Muscle of arm (tissue), 12 donors: ENCODE measurements around the gene LRRC42. TPM values are rescaled to one million over a fixed set of nuclear protein-coding genes. Genes with fewer than 3 reads are reported as not detected.

Experiments
- DNase-seq: peaks from one replicate; pipeline ENCODE4 v3.0.0-alpha.2; 2013
- polyA plus RNA-seq, 12 donors: library from polyadenylated mRNA; unstranded; fragments of 120-200 nt; gene quantifications; one replicate each; pipeline ENCODE4 v1.2.1, GENCODE V29; 2013; ENCODE audit not compliant: insufficient read length in 12 of 12

The LRRC42 gene
- polyA plus RNA-seq, 12 donors: 19.6 to 33.3 (median 23.2) TPM; not detected in 1

GRCh38 chr1:53936430-53936829 is 9.7 kb upstream of the LRRC42 start:
- DNase-seq: no peak

- DNase-seq: no peak
Measured at GRCh38 chr1:53938136-53938830, 7.9 kb upstream of the LRRC42 start.

DNA sequence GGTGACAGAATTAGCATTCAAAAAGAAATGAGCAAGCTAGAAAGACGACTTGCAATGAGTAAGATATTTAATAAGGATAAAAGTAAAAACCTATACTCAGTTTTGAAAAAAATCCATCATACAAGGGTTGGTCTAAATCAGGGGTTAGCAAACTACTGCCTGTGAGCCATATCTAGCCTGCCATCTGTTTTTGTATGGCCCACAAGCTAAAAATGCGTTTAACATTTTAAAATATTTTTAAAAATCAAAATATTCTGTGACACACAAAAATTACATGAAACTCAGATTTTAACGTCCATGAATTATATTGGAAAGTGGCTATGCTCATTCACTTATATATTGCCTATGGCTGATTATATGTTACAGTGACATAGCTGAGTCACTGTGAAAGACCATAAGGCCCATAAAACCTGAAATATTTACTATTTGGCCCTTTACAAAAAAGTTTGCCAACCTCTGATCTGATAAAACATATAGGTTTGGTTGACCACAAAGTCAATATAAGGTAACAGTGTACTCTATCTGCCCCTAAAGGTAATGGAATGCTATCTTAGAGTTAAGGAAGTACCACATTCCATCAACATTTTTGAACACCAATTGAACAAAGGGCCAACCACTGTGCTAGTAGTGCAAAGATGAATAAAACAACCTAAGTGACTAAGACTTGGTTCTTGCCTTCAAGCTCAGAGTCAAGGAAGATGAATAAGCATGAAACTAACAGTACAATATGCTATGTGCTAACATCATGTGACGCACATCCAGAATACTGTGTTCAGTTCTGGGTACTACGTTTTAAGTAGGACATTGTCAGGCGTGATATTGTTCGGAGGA is 3.8 kb upstream of the LRRC42 start:
- no peak for DNase-seq

DNA sequence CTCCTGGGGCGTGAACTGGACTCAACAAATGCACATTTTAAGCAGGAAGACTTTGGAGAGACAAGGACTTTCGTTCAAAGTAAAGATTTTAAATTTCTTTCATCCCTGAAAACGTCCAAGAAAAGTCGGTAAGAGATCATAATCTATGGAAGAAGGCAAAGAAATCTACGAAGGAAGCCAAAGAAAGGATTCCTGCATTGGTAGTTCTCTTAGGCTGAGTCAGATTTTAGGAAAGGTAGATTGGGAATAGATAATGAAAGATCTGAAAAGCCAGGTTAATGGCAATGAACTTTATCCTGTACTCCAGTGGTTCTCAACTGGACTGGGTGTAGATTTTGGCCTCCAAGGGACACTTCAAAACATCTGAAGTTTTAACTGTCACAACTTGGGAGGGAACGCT is 3.1 kb upstream of the LRRC42 start:
- DNase-seq: no peak

GRCh38 chr1:53943490-53944043 is 2.6 kb upstream of the LRRC42 start:
- no peak for DNase-seq

GRCh38 chr1:53944469-53945182 is 1.5 kb upstream of the LRRC42 start:
- DNase-seq: peak; percentile 12

DNA sequence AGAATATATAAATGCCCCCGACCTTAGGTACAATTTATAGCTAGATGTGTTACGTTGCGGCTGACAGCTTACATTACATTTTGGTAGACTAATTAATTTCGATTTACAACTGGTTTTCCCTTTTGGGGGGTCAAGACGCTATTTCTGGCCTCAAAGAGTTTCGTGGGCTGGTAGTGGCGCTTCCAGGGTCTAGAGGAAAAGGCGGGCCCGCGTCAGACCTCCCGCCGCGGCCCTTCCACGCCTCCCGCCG is 1.0 kb upstream of the LRRC42 start:
- DNase-seq: no peak

DNA sequence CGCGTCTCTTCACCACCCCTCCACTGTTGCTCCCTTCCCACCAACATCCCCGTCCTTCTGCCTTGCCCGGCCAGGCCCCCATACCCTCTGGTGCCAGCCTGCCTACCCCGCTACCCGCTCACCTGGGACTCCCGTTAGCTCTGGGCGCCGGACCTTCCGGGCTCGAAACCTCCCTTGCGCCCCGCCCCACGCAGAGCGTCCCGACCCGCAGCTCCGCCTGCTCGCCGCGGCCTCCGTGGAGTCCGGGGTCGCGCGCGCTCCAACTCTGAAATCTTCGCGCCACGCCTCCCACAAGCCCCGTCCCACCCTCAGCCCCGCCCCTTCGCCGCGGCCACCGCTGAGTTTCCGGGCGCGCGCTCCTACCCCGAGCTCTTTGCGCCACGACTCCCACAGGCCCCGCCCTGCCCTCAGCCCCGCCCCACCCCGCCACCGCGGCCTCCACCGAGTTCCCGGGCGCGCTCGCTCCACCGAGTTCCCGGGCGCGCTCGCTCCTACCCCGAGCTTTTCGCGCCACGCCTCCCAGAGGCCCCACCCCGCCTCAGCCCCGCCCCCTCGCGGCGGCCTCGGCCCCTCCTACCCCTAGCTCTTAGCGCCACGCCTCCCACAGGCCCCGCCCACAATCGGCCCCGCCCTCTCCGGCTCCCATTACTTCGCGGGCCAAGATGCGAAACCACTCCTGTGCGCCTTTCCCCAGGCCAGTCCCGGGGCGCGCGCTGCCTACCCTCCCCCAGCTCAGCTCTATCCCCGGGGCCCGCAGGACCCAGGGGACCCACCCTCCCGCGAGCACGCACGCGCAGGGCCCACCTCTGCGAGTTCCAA is 508 bp upstream of the LRRC42 start, which contains the start of gene IFT25:
Gene IFT25 (minus strand): TSS at position 267 of the 819 bp plus-strand sequence. CDS start 5,617 bp downstream, outside the sequence.
- DNase-seq: peak; percentile 97

DNA sequence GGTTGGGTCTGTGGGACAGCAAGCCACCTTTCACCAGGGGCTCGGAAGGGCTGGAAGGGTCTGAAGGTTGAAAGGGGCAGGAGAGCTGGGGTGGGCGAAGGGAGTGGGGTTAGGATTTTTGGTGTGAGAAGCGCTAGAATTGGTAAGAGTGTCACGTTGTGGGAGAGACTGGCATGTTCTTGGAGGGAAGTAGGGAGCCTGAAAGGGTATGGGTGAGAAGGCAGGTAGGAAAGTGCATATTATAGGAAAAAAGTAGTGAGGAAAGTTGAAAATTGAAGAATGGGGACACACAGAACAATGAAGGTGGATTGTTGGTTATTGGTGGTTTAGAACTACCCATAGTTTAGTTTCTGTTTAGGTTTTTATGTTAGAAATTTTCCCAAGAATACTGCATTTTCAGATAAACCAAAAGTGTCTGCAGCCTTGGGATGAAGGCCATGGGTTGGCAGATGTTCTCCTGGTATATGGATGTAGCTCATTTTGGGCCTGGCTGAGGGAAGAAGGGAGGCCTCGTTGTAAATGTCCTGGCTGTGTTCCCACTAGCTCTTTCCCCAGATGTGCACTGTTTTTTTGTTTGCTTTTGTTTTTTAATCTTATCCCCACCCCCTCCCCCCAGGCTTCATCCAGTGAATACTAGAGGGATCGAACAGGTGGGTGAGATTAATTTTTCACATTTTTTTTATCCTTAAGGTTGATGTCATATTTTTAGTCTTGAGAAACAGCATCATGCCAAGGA is 1.2 kb downstream of the LRRC42 start:
- DNase-seq: peak; percentile 41

- DNase-seq: no peak
Measured at GRCh38 chr1:53948291-53948690, 2.1 kb downstream of the LRRC42 start.

GRCh38 chr1:53949023-53949990 is 3.2 kb downstream of the LRRC42 start:
- peak; percentile 17 for DNase-seq

DNA sequence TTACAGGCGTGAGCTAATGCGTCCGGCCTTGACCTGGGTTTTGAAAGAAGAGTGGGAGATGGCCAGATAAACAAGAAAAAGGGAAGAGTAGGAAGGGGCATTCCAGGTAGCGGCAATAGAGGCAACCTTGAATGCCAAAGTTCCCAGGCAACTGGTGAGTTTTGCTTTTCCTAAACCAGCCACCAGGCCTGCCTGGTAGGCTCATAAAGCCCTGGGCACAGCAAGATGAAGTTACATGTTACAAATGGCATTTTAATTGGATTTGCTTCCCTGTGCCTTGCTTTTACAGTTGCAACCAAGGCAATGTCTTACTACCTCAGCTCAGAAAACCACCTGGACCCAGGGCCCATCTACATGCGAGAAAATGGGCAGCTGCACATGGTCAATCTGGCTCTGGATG is 5.5 kb downstream of the LRRC42 start:
- DNase-seq: no peak

DNA sequence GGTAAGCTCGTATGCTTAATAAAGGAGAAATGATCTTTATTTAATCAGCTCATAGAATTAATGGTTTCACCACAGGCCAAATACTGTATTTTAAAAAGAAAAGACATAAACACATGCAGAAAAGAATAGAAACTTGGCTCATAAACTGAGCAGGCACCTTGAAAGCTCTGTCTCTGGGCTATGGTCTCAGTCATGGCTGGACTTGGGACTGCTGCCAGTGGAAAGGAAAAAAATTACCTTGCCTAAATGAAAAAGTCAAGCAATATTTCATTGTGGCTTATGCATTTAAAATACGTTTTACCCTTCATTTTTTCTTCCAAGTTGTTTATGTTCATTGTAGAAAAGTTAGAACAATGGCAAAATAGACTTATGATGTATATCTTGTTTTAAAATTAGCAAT is 8.0 kb downstream of the LRRC42 start:
- DNase-seq: no peak

DNA sequence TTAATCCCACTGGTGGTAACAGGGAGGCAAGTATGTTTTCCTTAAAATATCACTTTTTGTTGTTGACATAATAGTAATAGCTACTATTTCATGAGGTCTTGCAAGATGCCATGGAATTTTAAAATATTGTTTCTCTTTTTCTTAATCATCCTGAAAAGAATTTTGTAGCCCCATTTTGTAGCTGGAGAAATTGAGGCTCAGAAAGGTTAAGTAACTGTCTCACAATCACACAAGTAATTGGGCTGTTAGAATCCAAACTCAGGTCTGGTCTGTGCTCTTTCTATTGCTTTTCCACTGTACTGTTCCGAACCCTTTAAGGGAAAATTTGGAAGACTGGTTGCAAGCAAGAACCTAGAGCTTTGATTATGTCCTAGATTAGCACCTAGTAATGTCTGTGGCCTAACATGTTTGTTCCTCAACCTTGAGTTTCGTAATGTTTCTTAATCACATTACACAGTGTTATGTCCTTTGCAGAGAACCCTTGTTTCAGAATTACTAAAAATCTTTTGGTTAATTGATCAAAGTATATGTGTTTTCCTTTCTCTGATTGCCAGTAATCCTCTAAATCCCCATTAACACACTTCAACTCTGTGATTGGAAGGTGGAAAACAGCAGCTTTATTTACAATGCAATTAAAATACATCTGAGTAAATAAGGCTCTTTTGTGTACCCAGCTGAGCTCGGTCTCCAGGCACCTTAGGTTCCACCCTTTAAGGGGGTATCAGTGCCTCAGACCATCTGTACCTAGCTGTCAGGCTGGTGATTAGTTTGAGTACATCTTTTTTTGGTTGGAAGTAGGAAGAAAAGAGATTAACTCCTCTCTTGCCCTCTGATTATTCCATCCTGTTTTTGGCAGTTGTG is 10.4 kb downstream of the LRRC42 start:
- no peak for DNase-seq

GRCh38 chr1:53957194-53957818 is 11.2 kb downstream of the LRRC42 start:
- DNase-seq: no peak

GRCh38 chr1:53959664-53960250 is 13.6 kb downstream of the LRRC42 start:
- DNase-seq: no peak

DNA sequence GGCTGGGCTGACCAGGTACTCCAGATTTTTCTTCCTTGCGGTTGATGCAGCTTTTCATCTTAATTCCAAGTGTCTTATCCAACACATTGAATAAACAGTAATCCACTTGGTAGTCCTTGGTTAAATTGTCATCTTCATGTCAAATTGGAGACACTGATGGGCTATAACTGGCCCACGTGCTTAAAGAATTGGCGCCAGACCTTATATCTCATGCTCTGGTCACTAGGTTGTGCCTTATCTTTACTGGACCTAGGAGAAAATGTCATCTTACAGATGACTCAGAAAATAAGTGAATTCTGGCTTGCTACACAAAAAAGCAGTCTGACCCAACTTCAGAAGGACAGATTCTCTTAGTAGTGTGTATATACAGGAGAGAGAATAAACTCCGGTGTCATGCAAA is 16.2 kb downstream of the LRRC42 start:
- DNase-seq: no peak

DNA sequence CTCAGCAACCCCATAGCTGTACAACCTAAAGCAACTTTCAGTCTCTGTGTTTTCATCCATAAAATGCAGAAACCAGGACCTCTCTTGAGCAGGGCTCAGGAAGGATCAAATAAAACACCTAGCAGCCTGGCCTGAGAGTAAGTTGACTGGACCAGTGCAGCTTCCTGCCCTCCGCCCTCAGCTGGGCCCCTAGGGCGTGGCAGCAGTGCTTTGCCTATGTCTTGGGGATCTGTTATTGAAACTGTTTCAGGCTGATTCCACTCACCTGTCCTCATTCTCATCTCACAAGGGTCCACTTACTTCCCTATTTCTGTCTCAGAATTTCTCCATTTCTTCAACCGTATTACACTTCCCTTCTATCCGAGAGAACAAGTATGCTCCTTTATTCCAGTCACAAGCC is 17.3 kb downstream of the LRRC42 start:
- DNase-seq: no peak
